COLO829 (cell line): ENCODE results near the gene IFNL3.
"Not testable (repeated sequence)": the region's sequence is repeated elsewhere in the genome, so short reads cannot be mapped to it uniquely, and the experiment has no call there.

Source experiments
- DNase-seq: peaks from one replicate; pipeline ENCODE4 v3.0.0; 2012; ENCODE audit warnings: low spot score

Gene IFNL3

DNA sequence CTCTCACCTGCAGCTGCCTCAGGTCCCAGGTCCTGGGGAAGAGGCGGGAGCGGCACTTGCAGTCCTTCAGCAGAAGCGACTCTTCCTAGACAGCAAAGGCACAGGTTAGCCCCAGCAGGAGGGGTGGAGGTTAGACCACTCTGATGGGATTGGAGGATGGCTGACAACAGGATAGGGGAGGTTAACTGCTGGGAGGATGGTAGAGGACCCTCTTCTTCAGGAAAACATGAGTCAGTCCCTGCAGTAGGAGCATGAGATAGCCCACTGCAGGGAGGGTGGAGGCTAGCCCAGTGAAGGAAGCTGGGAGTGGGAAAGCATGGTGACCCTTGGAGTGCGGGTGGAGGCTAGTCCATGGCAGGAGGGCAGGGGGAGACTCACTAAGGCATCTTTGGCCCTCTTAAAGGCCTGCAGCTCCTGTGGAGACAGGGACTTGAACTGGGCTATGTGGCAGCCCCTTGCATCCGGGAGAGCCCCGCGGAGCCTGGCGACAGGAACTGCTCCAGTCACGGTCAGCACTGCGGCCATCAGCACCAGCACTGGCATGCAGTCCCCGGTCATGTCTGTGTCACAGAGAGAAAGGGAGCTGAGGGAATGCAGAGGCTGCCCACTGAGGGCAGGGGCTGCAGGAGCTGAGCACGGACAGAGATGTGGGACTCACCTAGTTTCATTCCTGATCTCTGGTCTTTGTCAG lies at the start of gene IFNL3:
Gene IFNL3 (minus strand): TSS at position 597 of the 691 bp plus-strand sequence. CDS start 39 bp downstream, at position 558.
- DNase-seq: not testable (repeated sequence)

- no peak for DNase-seq
These were observed 48.6 kb upstream of the IFNL3 start for GRCh38 chr19:39293394-39293793.

DNA sequence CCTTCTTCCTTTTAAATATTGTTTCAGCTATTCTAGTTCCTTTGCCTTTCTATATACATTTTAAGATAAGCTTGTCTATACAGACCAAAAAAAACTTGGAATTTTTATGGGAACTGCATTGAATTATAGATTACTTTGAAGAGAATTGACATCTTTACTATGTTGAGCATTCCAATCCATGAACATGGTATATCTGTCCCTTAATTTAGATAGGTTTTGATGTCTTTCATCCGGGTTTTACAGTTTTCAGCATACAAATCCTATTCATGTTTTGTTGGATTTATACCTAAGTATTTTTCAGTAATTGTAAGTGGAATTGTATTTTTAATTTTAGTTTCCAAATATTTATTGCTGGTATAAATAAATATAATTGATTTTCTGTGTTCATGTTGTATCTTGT lies 39.2 kb upstream of the IFNL3 start:
- no peak for DNase-seq

GRCh38 chr19:39282021-39282420 lies 37.2 kb upstream of the IFNL3 start:
- no peak for DNase-seq

DNA sequence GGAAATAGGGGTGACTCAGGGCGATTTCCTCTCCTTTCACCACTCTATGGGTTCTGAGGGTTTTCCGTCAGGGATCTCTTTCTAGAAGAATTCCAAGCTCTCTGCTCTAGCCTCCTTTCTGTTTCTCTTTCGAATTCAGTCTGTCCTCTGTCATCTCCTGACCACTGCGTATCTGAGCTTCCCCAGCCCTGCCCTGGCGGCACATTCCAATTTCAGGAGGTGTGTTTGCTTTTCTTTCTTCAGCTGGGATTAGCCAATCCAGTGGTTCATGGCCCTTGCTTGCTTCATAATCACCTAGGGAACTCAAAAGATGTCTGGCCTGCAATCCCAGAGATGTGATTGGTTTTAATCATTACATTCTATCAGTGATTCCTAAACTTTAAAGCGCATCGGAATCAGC lies 32.8 kb upstream of the IFNL3 start:
- no peak for DNase-seq

- DNase-seq: no peak
These were observed 31.9 kb upstream of the IFNL3 start for GRCh38 chr19:39276740-39277139.

DNA sequence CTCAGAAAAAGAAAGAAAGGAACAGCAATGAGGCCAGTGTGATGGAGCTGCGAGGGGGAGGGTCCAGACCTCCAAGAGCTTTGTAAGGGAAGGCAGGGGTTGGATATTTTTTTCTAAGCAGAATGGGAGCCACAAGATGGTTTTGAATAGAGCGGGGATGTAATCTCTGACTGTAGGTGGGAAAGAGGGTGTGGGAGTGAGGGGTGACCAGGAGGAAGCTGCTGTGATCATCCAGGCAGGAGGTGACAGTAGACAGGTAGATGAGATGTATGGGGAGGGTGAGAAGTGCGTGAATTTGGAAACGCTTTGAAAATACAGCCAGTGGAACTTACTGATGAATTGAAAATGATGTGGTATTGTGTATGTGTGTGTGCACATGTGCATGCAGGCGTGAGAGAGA lies 30.8 kb upstream of the IFNL3 start:
- no peak for DNase-seq

- not testable (repeated sequence) for DNase-seq
These were observed 29.1 kb upstream of the IFNL3 start for GRCh38 chr19:39273859-39274258.

DNA sequence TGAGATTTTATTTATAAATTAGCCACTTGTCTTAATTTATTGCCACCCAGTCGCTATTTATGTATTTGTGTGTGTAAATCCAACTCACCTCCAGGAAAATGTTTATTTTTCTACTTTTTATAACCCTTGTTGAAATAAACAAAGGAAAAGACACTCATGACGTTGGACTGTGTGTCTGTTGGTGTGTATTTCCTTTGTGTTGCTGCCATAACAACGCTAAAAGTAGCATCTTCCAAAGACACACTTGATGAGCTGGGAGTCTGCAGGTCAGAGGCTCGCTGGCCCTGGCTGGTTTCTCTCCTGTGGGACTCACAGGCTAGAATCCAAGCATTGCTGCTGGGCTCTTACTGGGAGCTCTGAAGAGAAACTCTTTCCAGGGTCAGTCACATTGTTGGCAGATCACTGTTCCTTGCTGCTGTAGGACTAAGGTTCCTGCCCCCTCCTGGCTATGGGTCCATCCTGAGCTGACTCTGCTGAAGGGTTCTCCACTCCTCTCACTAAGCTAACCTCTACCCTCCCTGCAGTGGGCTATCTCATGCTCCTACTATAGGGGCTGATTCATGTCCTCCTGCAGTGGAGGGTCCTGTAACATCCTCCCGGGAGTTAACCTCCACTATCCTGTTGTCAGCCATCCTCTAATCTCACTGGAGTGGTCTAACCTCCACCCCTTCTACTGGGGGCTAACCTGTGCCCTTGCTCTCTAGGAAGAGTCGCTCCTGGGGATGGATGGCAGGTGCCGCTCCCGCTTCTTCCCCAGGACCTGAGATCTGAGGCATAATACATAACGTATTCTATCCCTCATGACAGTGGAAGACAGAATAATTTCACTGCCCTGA lies 25.4 kb upstream of the IFNL3 start:
- DNase-seq: no peak

- DNase-seq: not testable (repeated sequence)
These were observed 24.6 kb upstream of the IFNL3 start for GRCh38 chr19:39269369-39269768.

GRCh38 chr19:39268531-39269223 lies 23.9 kb upstream of the IFNL3 start:
- not testable (repeated sequence) for DNase-seq

DNA sequence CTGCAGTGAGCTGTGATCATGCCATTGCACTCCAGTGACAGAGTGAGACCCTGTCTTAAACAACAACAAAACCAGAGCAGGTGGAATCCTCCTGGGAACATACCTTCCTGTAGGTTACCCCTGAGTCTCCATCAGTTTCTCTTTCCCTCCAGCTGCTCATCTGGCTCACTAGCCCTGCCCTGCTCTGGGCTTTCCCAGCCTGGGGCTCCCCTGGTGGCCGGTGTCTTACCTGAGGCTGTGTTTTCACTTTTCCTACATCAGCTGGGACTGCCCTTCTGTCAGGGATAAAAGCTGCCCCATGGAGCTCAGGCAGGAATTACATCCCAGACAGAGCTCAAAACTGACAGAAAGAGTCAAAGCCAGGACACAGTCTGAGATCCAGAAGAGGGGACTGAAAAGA lies 23.3 kb upstream of the IFNL3 start, which contains the start of gene IFNL2:
Gene IFNL2 (plus strand): TSS at position 312 of the 400 bp plus-strand sequence. CDS start 173 bp downstream, outside the sequence.
- DNase-seq: not testable (repeated sequence)

DNA sequence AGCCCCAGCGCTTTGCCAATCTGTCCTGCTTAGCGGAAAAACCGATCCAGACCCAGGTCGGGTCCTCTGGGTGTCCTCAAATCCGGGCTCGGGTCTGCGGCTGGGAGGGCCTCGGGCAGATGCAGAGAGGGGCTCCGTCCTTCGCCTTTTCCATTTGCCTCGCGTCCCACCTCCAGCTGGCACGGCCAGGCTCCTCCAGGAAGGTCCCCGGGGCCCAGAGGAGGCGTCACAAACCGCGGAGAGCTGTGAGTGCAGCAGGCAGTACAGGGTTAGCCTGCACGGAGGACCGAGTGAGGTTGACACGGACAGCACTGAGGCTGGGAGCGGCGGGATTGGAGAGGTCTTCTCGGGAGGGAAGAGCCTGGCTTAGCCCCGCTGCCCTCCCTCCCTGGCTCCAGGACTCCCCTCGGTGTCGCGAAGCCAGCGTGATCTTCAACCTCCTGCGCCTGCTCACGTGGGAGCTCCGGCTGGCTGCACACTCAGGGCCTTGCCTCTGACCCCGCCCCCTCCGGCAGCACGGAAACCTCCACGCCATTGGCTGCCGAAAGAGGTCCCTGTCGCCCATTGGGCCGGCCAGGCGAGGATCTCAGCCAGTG lies 20.6 kb upstream of the IFNL3 start:
- no peak for DNase-seq

DNA sequence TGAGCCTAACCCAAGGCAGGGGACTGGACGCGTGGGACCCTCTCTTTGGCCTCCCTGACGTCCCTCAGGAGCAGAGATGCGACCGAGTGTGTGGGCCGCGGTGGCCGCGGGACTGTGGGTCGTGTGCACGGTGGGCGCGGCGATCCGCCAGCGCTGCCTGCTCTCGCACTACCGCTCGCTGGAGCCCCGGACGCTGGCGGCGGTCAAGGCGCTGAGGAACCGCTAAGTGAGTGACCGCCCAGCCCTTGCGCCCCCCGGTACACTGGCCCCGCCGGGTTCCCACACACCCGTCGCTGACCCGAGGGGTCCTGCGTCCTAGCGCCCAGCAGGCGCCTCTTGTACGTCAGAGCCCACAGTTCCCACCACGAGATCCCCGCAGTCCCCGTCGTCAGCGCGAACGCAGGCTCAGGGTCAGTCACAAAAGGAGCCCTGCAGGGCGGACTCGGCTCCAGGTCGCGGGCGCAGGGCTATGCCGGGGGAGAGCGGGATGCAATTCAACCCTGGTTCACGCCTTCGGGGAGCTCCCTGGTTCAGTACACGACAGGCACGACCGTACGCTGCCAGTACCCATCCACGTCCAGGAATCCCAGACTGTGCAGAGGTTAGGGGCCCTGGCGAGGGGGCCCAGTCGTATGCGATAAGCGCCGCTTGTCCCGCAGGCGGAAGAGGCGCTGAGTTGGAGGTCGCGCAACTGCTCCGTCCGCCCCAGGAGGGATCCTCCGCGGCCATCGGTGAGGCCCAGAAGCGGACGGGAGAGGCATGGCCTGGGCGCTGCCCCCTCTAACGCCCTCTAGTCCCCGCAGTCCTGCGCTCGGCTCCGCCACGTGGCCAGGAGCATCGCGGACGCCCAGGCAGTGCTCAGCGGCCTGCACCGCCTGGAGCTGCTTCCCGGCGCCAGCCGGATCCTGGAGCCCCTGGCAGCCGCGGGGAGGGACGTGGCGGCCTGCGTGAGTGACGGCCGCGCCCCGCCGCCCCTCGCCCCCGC lies 19.8 kb upstream of the IFNL3 start:
- no peak for DNase-seq

DNA sequence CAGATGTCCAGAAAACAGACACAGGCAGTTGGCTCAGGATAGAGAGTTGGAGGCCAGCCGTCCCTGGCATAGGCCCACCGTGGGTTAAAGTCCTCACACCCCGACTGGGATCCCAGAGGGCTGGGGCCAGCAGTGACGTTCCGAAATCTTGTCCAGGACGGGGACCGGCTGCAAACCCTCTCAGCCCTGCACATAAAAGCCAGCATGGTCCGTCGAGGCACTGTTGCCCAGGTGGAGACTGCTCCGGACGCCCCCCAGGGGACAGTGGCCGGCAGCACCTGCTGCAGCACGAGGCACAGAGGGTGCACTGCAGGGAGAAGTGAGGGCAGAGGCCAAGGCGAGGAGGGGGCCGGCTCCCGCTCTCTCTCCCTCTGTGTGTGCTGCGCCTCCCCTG lies 19.1 kb upstream of the IFNL3 start:
- no peak for DNase-seq

DNA sequence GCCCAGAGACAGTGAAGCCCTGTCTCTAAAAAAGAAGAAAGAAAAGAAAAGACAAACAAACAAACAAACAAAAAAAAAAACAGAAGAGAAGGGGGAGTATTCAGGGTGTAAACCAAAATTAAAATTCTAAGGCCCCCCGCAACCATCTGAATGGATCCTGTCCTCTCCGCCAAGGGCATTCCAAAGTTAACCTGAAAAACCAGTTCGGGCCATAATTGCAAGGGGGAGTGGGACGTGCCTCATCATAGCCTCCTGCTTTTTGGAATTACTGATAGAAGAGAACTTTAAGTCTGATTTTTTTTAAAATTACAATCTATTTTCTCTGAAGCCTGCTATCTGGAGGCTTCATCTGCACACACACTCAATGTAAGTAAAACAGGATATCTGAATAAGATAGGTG lies 17.7 kb upstream of the IFNL3 start:
- no peak for DNase-seq

DNA sequence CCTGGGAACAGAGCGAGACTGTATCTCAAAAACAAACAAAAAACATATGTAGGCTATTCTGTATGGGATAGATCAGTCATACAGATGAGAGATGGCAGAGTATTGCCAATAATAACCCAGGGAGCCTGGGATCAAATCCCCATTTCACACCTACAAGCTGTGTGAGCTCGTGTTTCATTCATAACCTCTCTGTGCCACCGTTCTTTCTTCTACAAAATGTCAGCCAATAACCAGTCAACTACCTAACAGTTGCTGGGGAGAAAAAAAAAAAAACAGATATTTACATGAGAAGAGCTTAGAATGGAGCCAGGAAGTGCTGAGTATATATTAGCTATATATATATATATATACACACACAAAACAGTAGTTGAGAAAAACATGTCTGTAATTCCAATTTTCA lies 16.9 kb upstream of the IFNL3 start:
- no peak for DNase-seq

- no peak for DNase-seq
These were observed 12.4 kb upstream of the IFNL3 start for GRCh38 chr19:39257227-39257626.

DNA sequence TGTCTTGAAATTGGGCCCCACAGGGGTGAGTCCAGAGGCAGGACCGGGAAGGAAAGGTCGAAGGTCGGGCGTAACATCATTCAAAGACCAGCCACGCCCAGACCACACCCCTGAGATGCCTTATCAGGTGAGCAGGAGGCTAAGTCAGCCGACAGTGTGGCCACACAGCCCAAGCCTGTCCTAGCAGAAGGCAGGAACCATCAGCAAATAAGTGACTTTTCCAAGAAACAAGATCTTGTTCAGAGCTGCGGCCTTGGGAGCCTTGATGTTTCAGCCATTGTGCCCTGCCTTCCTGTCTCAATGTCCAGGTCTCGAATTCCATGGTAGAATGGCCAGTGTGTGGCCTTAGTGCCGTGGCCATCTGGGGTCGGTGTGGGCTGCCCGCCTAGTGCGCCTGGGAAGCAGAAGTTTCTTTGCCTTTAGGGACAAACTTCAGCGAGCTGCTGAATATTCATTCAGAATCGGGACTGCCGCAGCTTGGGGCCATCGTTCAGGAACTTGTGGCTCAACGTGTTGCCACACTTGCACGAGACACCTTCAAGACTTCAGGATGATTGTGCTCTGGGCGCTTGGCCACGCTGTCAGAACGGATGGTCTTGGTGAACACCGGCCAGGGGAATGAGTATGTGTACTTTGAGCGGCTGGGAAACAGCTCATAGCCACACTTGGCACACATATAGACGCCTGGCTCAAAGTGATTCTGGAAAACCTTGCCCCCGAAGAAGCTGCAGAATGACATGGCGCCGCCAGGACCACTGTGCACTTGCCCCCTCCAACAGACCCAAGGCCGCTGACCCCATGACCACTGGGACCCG lies 9.9 kb upstream of the IFNL3 start:
- DNase-seq: no peak
